Ovary (tissue), 10 donors: ENCODE data around the gene FSTL5. TPM values are rescaled to one million over a fixed set of nuclear protein-coding genes. Genes with fewer than 3 reads are reported as not detected.
A peak's percentile ranks its signal among the peaks of the same experiment; 100 is the strongest.
"Not testable (repeated sequence)": the region's sequence is repeated elsewhere in the genome, so short reads cannot be mapped to it uniquely, and the experiment has no call there.

Experiments used
- DNase-seq, 5 donors: peaks; one replicate each; pipeline ENCODE4 v3.0.0-alpha.2; 2019 to 2020
- H3K27ac ChIP-seq, 2 donors: fragments of 200-600 bp; one replicate each; pipeline versions ENCODE4 v1.5.1 to v1.8.0; 2019 to 2022
- H3K27me3 ChIP-seq: fragments of 200-600 bp; one replicate; pipeline ENCODE4 v1.8.0; 2022
- H3K36me3 ChIP-seq: fragments of 200-600 bp; sonication (generic); one replicate; pipeline ENCODE4 v1.5.1; 2019
- H3K4me1 ChIP-seq: one replicate; pipeline ENCODE4 v1.8.1; 2013; ENCODE audit warnings: mild to moderate bottlenecking, moderate library complexity; ENCODE audit not compliant: insufficient read depth
- H3K4me3 ChIP-seq: fragments of 200-600 bp; sonication (generic); one replicate; pipeline ENCODE4 v1.5.1; 2017
- H3K9me3 ChIP-seq, 2 donors: fragments of 200-600 bp in 1 of 2; sonication (generic) in 1 of 2; one replicate each; pipeline versions ENCODE4 v1.5.1 to v1.8.1; 2013 to 2019; ENCODE audit warnings: mild to moderate bottlenecking in 1 of 2, moderate library complexity in 1 of 2
- EP300 ChIP-seq: sonication (generic); formaldehyde crosslinking; IDR thresholded peaks from one replicate; pipeline ENCODE4 v1.6.1; 2017; ENCODE audit warnings: antibody characterized with exemption
- POLR2A ChIP-seq: fragments of 450-650 bp; IDR thresholded peaks from one replicate; pipeline ENCODE4 v1.6.1; 2017; ENCODE audit warnings: antibody characterized with exemption, mild to moderate bottlenecking, moderate library complexity
- WGBS, 3 donors: extraction: QIAGEN DNeasy Blood & Tissue Kit in 1 of 3; methylation state at CpG; one replicate each; pipeline versions ENCODE4 v1.1.5 to v1.1.7; 2013 to 2017; 5-methylcytosine and 5-hydroxymethylcytosine counted together
- intact Hi-C, 4 donors: fragments of 100-400 bp; cut with DNase I; formaldehyde crosslinking; loops; one replicate each; pipeline versions ENCODE4 v1.11.0 to v1.15.1; 2022 to 2023
- long read RNA-seq, 3 donors: library from polyadenylated mRNA in 2 of 3; unstranded in 2 of 3; transcript quantifications; one replicate each; pipeline ENCODE4 v2.0.0 and lab custom pipeline, GENCODE V29; 2021 to 2026
- polyA plus RNA-seq, 2 donors: library from polyadenylated mRNA; stranded (reverse); fragments of 200-250 nt in 1 of 2; fragments of 350-450 nt in 1 of 2; fragmentation: Illumina TruSeq in 1 of 2; extraction: RNeasy Lipid Tissue Mini Kit (QIAGEN cat#74804) in 1 of 2; gene quantifications; one replicate each; pipeline ENCODE4 v1.2.3, GENCODE V29; 2013 to 2014
- total RNA-seq, 7 donors: library from RNA; depleted of rRNA in 2 of 7; stranded (reverse); fragments of >200 nt in 2 of 7; fragmentation: NEBNext Ultra II Directional in 3 of 7; extraction: Animal tissue kit (Norgen Biotek cat#: 25700) in 3 of 7; gene quantifications; one replicate each; pipeline versions ENCODE4 v1.1.0 to v1.2.4, GENCODE V29; 2016 to 2023
- TF ChIP-seq, protein P1 (sequence below), 3 donors: fragments of 450-650 bp in 2 of 3; fragments of 200-600 bp in 1 of 3; IDR thresholded peaks; one replicate each; pipeline versions ENCODE4 v1.5.1 to v1.8.0; 2016 to 2022; ENCODE audit warnings: antibody characterized with exemption in 3 of 3, mild to moderate bottlenecking in 1 of 3
- donor health status: DM: no; HTN: no; CAD: no; lungs with moderate emphysema.
- donor health status: DM: no; HTN: no; CAD: no.
- donor health status: Bipolar disorder and iron deficiency.
- donor health status: DM: yes; HTN: yes; CAD: no.
- donor health status: DM: no; HTN: no; CAD: no.
- donor health status: DM: yes; HTN: yes; CAD: no.

Gene FSTL5
- total RNA-seq, result not detected
- polyA plus RNA-seq, result under 1 TPM in 1 of 2 donors, not detected in 1; 0.05 TPM
- long read RNA-seq, donor 1, result 0 reads
- long read RNA-seq, donor 2, result 0 reads
- long read RNA-seq, donor 3, result 0 reads

GRCh38 chr4:162163892-162164759 is at the start of gene FSTL5:
Gene FSTL5, minus strand, starts transcription at chr4:162164000. Its CDS starts 52,604 bp downstream, at chr4:162111396.
- Histone ChIP-seq H3K9me3 (no peaks in the 10 kb centered on the region), H3K4me1 (peaks cover 4% of the 10 kb centered on the region), H3K27me3 (no peaks in the 10 kb centered on the region), H3K4me3 (no peak within 1 kb of the TSS), H3K36me3 (no peaks in the 10 kb centered on the region), H3K27ac (no peak within 1 kb of the TSS)
- 1 to 2% (median 2%) methylated on average over 39 of the region's 39 CpGs for WGBS, 3 donors
- peak in 3 of 5 donors; percentile 8 to 44 (median 10) for DNase-seq
- intact Hi-C loops, result no loop called here
- TF ChIP-seq EP300 (no peak), POLR2A (no peak)
- TF ChIP-seq, protein P1, sequence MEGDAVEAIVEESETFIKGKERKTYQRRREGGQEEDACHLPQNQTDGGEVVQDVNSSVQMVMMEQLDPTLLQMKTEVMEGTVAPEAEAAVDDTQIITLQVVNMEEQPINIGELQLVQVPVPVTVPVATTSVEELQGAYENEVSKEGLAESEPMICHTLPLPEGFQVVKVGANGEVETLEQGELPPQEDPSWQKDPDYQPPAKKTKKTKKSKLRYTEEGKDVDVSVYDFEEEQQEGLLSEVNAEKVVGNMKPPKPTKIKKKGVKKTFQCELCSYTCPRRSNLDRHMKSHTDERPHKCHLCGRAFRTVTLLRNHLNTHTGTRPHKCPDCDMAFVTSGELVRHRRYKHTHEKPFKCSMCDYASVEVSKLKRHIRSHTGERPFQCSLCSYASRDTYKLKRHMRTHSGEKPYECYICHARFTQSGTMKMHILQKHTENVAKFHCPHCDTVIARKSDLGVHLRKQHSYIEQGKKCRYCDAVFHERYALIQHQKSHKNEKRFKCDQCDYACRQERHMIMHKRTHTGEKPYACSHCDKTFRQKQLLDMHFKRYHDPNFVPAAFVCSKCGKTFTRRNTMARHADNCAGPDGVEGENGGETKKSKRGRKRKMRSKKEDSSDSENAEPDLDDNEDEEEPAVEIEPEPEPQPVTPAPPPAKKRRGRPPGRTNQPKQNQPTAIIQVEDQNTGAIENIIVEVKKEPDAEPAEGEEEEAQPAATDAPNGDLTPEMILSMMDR (IDR thresholded peaks at IDR 0.05), result no peak

GRCh38 chr4:162209706-162210105 is 45.9 kb upstream of the FSTL5 start:
- H3K9me3 ChIP-seq, result no peaks in the 10 kb centered on the region
- no peaks in the 10 kb centered on the region for H3K27me3 ChIP-seq
- DNase-seq, result no peak
- H3K4me1 ChIP-seq, result no peaks in the 10 kb centered on the region
- intact Hi-C loops, result no loop called here
- no peak overlapping the region for H3K27ac ChIP-seq
- WGBS, 3 donors, result 72 to 85% (median 82%) methylated on average over 2 of the region's 2 CpGs
- no peak overlapping the region for H3K4me3 ChIP-seq
- TF ChIP-seq POLR2A, result no peak
- no peak for TF ChIP-seq EP300
- TF ChIP-seq, protein P1 (IDR thresholded peaks at IDR 0.05), result no peak
- no peaks in the 10 kb centered on the region for H3K36me3 ChIP-seq

DNA sequence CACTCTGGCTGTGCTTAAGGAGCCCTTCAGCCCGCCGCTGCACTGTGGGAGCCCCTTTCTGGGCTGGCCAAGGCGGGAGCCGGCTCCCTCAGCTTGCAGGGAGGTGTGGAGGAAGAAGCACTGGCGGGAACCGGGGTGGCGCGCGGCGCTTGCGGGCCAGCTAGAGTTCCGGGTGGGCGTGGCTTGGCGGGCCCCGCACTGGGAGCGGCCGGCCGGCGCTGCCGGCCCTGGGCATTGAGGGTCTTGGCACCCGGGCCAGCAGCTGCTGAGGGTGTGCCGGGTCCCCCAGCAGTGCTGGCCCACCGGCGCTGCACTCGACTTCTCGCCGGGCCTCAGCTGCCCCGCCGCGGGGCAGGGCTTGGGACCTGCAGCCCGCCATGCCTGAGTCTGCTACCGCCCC is 39.7 kb upstream of the FSTL5 start:
- DNase-seq, intact Hi-C loops: not testable (repeated sequence)

DNA sequence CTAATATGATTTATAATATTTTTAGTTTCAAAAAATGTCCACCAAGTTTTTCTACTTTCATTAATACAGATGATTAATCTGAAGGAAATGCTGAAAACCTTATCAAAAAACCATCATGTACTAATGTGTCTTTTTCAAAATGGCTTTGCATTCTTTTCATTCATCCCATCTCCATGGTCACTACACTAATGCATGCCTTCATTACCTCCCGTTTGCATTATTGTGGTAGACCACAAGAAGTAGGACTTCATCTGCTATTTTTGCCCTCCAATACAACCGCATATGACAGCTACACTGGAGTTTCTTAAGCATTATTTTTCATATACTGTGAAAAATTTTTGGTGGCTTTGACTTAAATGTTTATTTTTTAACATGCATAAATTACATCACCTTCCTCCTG is 37.9 kb upstream of the FSTL5 start:
- Histone ChIP-seq H3K36me3 (no peaks in the 10 kb centered on the region), H3K4me3 (no peak overlapping the region), H3K9me3 (no peaks in the 10 kb centered on the region), H3K4me1 (no peaks in the 10 kb centered on the region), H3K27me3 (no peaks in the 10 kb centered on the region), H3K27ac (no peak overlapping the region)
- 69 to 78% (median 77%) methylated on average over 2 of the region's 2 CpGs for WGBS, 3 donors
- TF ChIP-seq, protein P1 (IDR thresholded peaks at IDR 0.05), result no peak
- TF ChIP-seq EP300 (no peak), POLR2A (no peak)
- intact Hi-C loops, result no loop called here
- DNase-seq, result no peak

More for the DNA sequence above, 39.7 kb upstream of the FSTL5 start:
- not testable (repeated sequence) for H3K9me3 ChIP-seq, H3K27ac ChIP-seq, H3K36me3 ChIP-seq, H3K4me1 ChIP-seq, H3K4me3 ChIP-seq, H3K27me3 ChIP-seq
- WGBS, 3 donors, result 96 to 98% (median 97%) methylated on average over 32 of the region's 32 CpGs

GRCh38 chr4:162170509-162170908 is 6.7 kb upstream of the FSTL5 start:
- Histone ChIP-seq H3K4me1 (no peaks in the 10 kb centered on the region), H3K27me3 (no peaks in the 10 kb centered on the region), H3K9me3 (no peaks in the 10 kb centered on the region), H3K36me3 (no peaks in the 10 kb centered on the region), H3K4me3 (no peak overlapping the region), H3K27ac (no peak overlapping the region)
- intact Hi-C loops, result no loop called here
- TF ChIP-seq POLR2A (no peak), EP300 (no peak)
- TF ChIP-seq, protein P1 (IDR thresholded peaks at IDR 0.05), result no peak
- WGBS, 3 donors, result 16 to 50% (median 26%) methylated on average over 3 of the region's 3 CpGs
- DNase-seq, result no peak
